ENCODE measurements around the gene MEGF8.

Gene MEGF8

DNA sequence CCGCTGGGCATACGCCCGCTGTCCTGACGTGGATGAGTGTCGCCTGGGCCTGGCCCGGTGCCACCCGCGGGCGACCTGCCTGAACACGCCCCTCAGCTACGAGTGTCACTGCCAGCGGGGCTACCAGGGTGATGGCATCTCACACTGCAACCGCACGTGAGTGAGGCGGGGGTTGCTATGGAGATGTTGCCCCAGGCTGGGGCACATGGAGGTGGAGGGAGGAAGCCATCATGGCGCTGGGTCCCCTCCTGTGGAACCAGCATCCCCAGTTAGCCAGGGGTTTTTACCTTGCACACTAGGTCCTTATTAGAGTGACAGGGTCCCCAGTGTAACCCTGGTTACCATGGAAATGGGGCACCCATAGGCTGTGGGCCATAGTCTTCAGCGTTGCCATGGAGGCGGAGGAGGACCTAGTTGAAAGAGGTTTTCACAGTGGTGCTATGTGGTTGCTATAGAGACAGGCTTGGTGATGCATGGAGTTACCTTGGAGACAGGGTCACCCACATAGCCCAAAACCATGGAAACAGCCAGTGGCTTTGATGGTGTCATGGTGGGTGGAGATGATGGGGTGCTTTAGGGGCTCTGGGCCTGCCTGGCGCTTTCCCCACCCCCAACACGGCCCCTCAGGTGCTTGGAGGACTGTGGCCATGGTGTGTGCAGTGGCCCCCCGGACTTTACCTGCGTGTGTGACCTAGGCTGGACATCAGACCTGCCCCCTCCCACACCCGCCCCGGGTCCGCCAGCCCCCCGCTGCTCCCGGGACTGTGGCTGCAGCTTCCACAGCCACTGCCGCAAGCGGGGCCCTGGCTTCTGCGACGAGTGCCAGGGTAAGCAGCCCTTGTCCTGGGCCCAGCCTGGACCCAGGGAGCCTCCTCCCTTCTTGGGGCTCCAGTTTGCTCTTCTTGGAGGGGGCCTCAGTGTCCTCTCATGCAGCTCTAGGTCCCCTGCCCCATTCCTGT is 27.1 kb downstream of the MEGF8 start:
- no peak for DNase-seq (ENCODE audit: low read depth in 1 of 2, low spot score in 1 of 2)

DNA sequence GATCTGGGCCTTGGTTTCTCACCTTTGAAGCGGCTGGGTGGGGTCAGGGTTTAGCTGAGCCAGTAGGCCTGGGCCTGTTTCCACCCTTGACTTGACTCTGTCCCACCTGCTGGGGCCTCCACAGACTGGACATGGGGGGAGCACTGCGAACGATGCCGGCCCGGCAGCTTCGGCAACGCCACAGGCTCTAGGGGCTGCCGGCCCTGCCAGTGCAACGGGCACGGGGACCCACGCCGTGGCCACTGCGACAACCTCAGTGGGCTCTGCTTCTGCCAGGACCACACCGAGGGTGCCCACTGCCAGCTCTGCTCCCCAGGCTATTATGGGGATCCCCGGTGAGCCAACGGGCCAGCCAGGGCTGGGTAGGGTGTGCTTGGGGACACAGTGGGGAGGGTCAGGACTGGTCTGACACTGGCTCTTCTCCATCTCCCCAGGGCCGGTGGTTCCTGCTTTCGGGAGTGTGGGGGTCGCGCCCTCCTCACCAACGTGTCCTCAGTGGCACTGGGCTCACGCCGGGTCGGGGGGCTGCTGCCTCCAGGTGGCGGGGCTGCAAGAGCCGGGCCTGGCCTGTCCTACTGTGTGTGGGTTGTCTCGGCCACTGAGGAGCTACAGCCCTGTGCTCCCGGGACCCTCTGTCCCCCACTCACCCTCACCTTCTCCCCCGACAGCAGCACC is 28.0 kb downstream of the MEGF8 start:
- no peak for DNase-seq (ENCODE audit: low read depth in 1 of 2, low spot score in 1 of 2)

DNA sequence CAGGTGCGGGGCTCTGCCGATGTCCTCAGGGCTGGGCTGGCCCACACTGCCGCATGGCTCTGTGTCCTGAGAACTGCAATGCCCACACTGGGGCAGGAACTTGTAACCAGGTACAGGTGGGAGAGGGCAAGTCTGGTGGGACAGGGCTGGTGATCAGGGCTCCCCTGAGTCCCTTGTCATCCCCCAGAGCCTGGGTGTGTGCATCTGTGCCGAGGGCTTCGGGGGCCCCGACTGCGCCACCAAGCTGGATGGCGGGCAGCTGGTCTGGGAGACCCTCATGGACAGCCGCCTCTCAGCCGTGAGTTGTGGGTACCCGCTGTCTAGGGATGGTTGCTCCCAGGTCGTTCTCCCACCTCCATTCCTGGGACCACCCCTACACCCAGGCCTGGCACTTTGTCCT is 30.5 kb downstream of the MEGF8 start:
- no peak for DNase-seq (ENCODE audit: low read depth in 1 of 2, low spot score in 1 of 2)

DNA sequence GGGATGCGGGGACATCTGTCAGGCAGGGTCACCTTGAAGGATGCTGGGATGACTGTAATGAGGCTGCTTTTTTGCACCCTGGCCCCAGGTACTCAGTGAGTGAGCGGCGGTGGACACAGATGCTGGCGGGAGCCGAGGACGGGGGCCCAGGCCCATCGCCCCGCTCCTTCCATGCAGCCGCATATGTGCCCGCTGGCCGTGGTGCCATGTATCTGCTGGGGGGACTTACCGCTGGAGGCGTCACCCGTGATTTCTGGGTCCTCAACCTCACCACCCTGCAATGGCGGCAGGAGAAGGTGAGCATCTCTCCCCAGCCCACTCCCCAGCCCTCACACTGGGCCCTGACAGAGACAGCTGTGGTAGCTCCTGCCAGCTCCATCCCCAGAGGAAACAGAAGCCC is 31.3 kb downstream of the MEGF8 start:
- DNase-seq (ENCODE audit: low read depth in 1 of 2, low spot score in 1 of 2) = no peak

DNA sequence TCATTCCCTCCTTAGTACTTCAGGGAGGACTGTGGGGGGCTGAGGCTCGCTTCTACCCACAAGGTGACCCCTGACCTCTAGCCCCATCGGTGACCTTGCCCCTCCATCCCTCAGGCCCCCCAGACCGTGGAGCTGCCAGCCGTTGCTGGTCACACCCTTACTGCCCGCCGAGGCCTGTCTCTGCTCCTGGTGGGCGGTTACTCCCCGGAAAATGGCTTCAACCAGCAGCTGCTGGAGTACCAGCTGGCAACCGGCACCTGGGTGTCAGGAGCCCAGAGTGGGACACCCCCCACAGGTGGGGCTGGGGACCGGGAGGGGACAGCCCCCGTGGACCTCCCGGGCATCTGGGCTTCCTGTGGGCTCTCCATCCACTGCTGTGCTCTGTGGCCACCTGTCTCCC is 31.9 kb downstream of the MEGF8 start:
- no peak for DNase-seq (ENCODE audit: low read depth in 1 of 2, low spot score in 1 of 2)

DNA sequence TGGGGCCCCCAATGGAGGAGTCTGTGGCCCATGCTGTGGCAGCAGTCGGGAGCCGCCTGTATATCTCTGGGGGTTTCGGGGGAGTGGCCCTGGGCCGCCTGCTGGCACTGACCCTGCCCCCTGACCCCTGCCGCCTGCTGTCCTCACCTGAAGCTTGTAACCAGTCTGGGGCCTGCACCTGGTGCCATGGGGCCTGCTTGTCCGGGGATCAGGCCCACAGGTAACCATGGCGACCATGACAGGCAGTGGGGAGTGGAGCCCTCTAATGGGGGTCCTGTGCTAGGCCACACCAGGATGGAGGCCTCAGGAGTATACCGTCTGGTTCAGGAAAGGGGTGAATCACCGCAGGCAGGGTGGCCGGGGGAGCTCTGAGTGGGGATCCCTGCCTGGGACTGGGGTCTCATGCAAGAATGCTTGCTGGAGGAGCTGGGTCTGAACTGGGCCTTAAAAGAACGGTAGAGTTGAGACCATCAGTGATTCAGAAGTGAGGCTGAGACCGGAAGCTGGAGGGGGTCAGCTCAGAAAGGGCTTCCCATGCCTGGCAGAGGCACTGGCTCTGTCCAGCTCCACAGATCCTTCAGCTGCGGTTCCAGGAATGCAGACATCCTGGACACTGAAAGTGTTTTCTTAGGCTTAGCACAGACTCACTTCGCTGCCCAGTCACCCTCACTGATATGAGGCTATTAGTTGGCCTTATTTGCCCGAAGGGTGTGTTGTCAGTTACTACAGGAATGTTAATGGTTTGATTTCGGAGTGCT is 35.5 kb downstream of the MEGF8 start:
- DNase-seq (ENCODE audit: low read depth in 1 of 2, low spot score in 1 of 2) = no peak

DNA sequence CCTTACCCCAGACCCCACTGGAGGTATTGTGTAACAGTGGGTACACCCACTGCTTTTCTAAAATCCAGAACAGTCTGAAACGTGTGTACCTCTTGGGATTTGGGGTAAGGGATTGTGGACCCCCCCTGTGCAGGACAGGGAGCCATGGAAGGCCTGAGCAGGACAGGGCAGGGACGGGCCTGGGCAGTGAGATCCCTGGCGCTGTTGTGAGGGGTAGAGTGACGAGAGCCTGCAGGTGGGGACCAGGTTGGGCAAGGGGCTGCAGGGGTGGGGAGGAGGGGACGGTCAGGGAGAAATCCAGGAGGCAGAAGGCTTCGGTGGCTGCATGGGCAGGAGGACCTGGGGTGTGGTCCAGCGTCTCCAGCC is 36.1 kb downstream of the MEGF8 start:
- DNase-seq (ENCODE audit: low read depth in 1 of 2, low spot score in 1 of 2) = no peak

DNA sequence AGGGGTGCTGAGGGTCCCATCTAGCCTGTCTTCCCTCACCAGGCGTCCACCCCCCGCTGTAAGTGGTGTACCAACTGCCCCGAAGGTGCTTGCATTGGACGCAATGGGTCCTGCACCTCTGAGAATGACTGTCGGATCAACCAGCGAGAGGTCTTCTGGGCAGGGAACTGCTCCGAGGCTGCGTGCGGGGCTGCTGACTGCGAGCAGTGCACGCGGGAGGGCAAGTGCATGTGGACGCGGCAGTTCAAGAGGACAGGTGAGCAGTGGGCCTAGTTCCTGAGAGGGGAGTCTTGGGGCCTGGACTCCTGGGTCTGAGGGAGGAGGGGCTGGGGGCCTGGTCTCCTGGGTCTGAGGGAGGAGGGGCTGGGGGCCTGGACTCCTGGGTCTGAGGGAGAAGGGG is 36.9 kb downstream of the MEGF8 start:
- no peak for DNase-seq (ENCODE audit: low read depth in 1 of 2, low spot score in 1 of 2)

DNA sequence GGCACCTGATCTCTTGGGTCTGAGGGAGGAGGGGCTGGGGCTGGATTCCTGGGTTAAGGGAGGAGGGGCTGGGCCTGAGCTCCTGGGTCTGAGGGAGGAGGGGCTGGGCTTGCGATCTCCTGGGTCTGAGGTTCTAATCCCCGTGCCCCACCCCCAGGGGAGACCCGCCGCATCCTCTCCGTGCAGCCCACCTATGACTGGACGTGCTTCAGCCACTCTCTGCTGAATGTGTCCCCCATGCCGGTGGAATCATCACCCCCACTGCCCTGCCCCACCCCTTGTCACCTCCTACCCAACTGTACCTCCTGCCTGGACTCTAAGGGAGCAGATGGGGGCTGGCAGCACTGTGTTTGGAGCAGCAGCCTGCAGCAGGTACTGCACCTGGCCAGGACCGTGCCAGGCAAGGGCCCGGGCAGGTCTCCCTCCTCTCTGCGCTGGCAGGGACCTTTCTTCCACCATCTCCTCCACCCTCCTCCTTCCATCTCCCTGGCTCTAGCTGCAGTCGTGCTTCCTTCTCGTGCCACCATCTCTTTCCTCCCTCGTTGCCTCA is 37.5 kb downstream of the MEGF8 start:
- no peak for DNase-seq (ENCODE audit: low read depth in 1 of 2, low spot score in 1 of 2)

DNA sequence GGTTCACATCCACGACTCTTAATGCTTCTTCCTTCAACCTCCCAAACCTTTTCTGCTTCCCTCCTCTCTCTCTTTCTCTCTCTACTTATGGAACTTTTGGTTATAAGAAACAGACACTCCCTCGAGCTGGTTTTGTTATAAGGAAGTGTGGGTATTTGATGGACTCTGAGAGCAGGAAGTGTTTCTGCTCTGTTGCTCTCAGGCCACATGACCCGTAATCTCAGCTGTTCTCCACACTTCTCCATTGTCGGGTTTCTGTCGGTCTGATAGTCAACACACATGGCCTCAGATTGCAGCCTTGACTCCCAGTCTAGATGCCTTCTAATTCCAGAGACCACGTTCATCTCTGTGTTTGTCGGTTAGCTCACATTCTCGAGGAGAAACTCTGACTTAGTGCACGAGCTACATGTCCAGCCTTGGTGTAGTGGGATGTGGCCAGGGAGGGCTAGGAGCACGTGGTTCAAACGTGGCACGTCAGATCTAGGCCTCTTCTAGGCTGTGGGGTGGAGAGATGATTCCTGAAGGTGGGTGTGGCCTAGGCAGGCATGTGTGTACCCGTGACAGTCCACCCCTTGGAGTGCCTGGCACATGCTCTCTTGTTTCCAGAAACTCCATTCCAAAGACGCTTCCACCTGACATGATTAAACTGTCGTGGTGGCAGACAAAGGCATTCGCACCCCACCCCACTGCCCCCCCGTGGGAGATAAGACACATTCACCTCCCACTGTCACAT is 38.3 kb downstream of the MEGF8 start:
- DNase-seq (ENCODE audit: low read depth in 1 of 2, low spot score in 1 of 2) = no peak

DNA sequence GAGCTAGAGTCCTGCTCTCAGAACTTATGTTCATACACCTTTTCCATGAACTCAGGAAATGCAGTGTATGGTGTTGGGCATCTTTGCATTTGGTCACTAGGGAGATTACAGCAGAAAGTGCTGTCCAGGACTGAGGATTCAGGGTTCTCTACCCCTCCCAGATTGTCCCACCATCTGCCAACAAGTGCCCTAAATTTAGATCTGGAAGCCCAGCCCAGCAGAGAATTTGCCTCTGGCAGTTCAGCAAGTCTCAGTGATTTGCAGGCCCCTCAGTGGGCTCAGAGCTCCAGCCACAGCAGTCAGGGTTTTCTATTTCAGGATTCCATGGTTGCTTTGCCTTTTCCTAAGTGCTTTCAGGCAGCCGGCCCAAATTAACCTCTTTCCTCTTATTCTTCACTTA is 41.2 kb downstream of the MEGF8 start:
- DNase-seq (ENCODE audit: low read depth in 1 of 2, low spot score in 1 of 2) = no peak

DNA sequence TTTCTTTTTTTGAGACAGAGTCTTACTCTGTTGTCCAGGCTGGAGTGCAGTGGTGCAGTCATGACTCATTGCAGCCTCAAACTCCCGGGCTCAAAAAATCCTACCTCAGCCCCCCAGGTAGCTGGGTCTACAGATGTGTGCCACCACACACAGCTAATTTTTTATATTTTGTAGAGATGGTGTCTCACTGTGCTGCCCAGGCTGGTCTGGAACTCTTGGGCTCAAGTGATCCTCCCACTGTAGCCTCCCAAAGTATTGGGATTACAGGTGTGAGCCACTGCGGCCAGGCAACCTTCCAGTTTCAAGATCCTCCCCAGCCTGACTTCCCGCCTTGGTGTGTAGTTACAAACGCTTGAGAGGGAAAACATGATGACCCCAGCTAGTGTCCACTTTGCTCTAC is 42.5 kb downstream of the MEGF8 start:
- no peak for DNase-seq (ENCODE audit: low read depth in 1 of 2, low spot score in 1 of 2)

DNA sequence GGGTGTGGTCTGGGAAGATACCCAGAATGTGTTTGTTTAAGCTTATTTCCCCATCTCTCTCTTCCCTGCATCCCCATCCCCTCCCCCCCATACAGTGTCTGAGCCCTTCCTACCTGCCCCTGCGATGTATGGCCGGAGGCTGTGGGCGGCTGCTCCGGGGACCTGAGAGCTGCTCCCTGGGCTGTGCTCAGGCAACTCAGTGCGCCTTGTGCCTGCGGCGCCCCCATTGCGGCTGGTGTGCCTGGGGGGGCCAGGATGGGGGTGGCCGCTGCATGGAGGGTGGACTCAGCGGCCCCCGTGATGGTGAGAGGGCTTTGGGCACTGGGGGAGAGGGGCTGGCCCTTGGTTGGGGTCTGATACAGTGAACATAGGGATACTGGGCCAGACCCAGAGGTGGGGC is 42.9 kb downstream of the MEGF8 start:
- no peak for DNase-seq (ENCODE audit: low read depth in 1 of 2, low spot score in 1 of 2)

DNA sequence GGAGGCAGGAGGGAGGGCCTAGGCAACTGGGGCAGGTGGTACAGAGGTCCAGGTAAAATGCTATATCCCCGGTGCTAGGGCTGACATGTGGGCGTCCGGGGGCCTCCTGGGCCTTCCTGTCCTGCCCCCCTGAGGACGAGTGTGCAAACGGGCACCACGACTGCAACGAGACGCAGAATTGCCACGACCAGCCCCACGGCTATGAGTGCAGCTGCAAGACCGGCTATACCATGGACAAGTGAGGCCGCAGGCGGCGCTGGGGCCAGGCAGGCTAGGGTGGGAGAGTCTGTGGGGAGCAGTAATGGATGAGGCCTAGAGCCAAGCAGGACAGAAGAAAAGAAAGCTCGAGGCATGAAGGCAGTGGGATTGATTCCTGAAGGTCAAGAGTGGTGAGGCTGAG is 43.3 kb downstream of the MEGF8 start:
- no peak for DNase-seq (ENCODE audit: low read depth in 1 of 2, low spot score in 1 of 2)

DNA sequence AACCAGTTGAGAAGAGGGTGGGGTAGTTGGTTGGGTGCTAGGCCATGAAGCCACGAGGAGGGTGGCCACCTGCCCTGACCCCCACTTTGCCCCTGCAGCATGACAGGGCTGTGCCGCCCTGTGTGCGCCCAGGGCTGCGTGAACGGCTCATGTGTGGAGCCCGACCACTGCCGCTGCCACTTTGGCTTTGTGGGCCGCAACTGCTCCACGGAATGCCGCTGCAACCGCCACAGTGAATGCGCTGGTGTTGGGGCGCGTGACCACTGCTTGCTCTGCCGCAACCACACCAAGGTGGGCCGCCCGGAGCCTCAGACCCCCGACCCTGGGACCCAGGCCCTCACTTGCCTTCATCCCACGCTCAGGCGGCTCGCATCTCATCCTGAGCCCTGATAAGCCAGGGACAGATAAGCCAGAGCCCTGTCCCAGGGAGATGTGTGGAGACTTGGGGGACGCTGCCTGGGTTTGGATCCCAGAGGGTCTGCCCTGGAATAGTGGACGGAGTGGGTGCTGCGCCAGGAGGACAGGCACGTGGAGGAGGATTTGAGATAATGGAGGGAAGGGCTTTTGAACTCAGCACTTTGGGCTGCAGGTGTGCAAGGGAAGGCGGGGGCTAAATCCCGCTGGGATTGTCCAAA is 44.1 kb downstream of the MEGF8 start:
- DNase-seq (ENCODE audit: low read depth in 1 of 2, low spot score in 1 of 2) = no peak

DNA sequence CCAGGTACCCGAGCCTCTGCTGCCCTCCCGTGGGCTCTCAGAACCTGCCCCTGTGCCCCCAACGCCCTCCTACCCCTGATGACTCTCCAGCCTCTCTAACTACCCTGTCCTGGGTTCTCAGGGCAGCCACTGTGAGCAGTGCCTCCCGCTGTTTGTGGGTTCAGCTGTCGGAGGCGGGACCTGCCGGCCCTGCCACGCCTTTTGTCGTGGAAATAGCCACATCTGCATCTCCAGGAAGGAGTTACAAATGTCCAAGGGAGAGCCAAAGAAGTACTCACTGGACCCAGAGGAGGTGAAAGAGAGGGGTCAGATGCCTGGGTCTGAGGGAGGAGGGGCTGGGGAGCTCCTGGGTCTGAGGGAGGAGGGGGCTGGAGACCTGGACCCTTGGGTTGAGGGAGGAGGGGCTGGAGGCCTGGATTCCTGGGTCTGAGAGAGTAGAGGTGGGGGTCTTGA is 44.7 kb downstream of the MEGF8 start:
- no peak for DNase-seq (ENCODE audit: low read depth in 1 of 2, low spot score in 1 of 2)

DNA sequence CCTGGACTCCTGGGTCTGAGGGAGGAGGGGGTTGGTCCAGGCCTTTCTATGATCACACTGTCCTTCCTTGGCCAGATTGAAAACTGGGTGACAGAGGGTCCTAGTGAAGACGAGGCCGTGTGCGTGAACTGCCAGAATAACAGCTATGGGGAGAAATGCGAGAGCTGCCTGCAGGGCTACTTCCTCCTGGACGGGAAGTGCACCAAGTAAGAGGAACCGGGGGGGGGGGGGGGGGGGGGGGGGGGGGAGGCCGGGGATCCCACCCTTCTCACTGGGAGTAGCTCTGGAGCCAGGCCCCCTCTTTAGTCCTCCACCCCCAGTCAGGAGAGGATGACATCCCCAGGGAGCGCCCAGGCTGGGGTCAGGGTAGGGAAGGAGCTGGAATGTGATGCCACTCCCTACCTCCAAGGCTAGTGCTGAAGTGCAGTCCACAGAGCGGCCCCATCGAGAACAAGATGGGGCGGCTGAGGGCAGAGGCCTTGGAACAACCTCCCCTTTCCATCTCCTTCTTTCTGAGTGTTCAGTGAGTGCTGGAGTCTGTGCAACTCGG is 45.3 kb downstream of the MEGF8 start:
- DNase-seq (ENCODE audit: low read depth in 1 of 2, low spot score in 1 of 2) = no peak

DNA sequence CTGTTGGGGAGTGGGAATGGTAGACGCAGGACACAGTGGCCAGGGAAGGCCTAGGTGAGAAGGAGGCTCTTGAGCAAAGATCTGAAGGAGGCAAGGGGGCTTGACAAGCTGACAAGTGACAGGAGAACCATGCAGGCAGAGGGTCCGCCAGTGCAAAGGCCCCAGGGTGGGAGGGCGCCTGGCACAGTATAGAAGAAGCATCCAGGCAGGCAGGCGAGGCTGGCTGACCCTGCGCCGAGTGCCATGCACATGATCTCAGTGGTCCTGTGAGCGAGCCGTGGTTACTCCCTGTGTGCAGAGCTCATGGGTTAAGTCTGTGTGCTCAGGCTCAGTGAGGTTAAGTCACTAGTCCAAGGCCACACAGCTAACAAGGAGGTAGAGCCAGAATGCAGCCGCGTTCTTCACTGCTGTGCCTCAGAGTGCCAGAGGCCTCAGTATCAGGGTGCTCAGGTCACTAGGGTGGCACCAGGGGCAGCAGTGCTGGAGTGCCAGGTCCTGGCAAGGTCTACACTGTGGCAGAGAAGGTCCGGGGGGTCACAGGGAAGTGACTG is 49.5 kb downstream of the MEGF8 start:
- DNase-seq (ENCODE audit: low read depth in 1 of 2, low spot score in 1 of 2) = no peak

DNA sequence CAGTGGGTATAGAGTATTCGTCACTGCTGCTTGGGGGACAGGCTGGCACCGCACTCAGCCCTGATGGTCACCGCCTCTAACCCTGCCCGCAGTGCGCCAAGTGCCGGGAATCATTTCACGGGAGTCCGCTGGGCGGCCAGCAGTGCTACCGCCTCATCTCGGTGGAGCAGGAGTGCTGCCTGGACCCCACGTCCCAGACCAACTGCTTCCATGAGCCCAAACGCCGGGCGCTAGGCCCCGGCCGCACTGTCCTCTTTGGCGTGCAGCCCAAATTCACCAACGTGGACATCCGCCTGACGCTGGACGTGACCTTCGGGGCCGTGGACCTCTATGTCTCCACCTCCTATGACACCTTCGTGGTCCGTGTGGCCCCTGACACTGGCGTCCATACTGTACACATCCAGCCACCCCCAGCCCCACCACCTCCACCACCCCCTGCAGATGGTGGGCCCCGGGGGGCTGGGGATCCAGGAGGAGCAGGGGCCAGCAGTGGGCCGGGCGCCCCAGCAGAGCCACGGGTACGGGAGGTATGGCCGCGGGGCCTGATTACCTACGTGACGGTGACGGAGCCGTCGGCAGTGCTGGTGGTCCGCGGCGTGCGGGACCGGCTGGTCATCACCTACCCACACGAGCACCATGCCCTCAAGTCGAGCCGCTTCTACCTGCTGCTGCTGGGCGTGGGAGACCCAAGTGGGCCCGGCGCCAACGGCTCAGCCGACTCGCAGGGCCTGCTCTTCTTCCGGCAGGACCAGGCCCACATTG is 50.2 kb downstream of the MEGF8 start:
- no peak for DNase-seq (ENCODE audit: low read depth in 1 of 2, low spot score in 1 of 2)
